HG03103 (cell line): ENCODE measurements around the gene MPIG6B.
"Not testable (repeated sequence)": the region's sequence is repeated elsewhere in the genome, so short reads cannot be mapped to it uniquely, and the experiment has no call there.

Experiments used
- ATAC-seq: cut with Tn5 transposase; IDR thresholded peaks from one replicate; pipeline ENCODE4 v1.9.1; 2021; ENCODE audit warnings: low read depth; ENCODE audit not compliant: unreplicated experiment

The MPIG6B gene

DNA sequence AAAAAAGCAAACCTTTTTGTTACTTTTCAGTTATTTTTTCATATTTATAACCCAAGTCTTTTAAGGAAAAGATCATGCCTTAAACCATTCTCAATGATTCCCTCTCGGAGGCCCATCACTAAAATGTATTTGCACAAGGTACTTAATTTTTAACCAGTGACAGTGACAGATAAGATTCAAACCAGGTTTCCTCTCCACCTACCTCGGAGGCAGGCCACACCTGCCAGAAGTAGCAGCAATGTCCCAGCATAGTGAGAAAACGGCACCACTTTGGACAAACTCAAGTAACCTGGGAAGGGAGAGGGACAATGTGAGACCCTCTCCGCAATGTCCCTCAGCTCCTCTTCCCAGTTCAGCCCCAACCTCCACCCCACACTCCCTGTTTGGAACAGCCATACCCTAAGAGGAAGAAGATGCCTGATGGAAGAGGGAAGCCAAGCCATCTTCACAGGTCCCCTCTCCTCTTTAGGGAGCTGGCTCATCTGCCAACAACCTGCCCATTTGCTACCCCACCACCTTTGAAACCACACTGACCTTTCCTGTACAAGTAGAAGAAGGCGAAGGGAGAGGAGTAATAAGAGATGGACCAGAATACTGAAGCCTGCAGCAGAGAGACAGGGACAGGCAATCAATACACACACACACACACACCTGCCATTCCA lies 22.3 kb upstream of the MPIG6B start:
- ATAC-seq, result no peak

DNA sequence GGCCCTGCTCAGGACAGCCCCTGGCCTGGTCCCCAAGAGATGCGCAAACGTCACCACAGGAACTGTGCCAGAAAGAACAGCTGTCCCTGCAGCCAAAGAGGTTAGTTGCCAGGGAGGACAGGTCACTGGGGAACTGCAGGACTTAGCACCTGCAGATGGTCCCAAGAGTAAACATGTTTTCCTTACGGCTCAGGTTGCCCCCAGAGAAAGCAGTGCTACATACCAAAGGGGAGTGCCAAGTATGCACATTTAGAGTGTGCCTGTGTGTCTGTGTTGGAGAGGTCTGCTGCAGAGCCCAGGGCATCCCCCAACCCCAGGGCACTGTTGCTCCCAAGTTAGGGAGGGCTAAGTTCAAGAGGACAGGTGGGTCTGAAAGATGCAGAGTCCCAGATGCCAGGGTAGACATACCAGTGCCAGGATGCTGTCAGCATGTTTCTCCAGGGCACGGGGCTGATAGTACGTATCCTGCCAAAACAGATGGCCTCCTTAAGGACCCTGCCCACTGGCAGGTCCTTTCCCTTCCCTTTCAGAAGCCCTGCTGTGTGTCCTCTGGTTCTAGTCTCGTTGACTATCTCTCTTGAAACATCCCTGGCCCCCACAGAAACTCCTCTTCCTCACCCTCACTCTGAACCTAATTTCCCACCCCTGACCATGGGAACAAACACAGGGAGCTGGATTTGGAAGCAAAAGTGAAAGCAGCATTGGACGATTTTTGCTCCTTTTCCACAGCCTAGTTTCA lies 21.3 kb upstream of the MPIG6B start:
- ATAC-seq, result no peak

DNA sequence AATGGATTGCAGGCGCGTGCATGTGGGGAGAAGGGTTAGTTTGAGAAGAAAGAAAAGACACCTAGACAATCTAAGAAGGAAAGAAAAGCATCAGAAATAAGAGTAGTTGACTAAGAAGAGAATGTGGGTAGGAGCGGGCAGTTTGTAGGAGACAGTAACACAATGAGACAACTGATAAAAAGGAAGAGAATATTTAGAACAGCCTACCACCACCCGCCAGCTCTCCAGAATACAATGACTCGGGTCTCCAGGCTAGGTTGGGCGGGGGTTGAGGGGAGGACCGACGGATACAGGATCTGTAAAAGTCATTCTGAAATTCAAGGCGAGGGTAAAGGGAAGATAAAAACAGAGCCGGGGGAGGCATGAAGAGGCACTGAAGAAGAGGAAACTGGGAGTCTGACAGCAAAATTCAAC lies 20.8 kb upstream of the MPIG6B start:
- no peak for ATAC-seq

DNA sequence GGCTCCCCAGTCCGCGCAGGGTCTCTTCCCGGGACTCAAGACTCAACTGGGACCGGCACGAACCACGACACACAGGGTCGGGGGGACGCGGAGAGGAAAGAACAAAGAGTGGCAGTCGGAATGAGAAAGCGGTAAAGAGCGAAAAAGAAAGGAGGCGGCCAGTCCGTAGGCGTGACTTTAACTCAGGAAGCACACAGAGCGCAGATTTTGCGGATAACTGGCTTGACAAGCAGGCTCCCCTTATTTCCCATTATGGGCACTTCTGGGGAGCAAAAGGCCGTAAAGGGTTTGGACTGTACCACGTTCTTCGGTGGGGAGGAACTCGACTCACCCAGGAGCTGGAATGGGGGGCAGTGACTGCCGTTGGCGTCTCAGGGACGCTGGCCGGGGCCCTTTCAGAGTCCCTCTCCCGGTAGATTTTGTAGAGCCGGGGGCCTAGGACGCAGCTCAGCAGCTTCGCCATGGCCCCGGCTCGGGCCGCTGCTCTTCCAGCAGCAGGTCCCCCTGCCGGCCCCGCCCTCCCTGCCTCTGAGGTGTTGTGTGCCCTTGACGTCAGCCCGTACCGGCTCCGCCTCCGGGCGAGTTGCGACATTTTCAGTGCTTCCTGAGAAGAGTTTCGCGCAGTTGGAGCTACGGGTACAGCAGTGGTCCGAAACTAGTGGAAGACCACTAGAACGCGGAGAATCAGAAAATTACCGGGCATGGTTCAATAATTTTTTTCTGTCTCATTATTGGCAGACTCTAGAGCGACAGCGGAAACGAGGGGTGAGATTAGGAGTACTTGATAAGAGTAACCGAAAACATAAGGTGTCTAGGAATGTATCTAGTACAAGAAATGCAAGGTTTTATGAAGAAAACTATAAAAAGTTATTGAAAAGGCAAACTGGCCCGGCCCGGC lies 20.1 kb upstream of the MPIG6B start, which contains the start of gene ABHD16A:
Gene ABHD16A, minus strand, starts transcription at position 506 of the 898 bp plus-strand sequence. Its CDS starts 43 bp downstream, at position 463.
- peak; percentile 85 for ATAC-seq

DNA sequence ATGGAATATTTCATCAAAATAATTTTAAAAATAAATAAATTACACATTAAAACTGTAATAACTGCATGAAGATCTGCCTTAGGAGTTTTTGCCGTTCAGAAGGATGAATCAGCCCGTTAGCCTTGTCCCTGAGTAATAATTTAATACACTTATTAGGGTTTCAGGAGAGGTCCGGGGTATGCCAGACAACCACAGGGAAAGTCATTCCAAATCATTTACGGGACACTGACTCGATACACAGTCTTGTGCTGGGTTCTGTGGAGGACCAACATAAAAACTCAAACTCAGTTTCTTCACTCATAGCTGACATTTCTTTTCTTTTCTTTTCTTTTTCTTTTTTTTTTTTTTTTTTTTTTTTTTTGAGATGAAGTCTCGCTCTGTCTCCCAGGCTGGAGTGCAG lies 17.2 kb upstream of the MPIG6B start:
- no peak for ATAC-seq

DNA sequence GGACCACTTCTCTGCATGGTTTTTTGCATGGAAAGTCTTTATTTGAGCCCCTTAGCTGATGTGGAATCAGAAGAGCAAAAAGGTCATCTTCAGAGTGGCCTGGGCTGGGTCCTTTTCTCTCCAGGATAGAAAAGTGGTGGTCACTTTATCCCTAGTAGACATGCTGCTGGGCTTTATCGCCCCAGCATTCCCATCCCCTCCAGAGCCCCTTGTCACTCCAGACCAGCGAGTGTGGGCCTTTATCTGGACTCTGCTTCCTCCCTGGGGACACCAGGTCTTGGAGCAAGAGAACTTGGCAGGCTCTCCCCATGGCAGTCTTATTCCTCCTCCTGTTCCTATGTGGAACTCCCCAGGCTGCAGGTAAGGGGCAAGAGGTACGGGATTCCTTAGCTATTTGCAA lies 16.6 kb upstream of the MPIG6B start, which contains the start of gene LY6G6F:
Gene LY6G6F, plus strand, starts transcription at position 268 of the 400 bp plus-strand sequence. Its CDS starts 41 bp downstream, at position 309.
- ATAC-seq, result no peak

DNA sequence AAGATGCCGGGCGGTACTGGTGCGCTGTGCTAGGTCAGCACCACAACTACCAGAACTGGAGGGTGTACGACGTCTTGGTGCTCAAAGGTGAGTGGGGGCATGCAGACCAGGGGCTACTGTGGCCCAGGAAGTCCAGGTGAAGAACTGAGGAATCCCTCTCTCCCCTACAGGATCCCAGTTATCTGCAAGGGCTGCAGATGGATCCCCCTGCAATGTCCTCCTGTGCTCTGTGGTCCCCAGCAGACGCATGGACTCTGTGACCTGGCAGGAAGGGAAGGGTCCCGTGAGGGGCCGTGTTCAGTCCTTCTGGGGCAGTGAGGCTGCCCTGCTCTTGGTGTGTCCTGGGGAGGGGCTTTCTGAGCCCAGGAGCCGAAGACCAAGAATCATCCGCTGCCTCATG lies 15.5 kb upstream of the MPIG6B start:
- no peak for ATAC-seq

DNA sequence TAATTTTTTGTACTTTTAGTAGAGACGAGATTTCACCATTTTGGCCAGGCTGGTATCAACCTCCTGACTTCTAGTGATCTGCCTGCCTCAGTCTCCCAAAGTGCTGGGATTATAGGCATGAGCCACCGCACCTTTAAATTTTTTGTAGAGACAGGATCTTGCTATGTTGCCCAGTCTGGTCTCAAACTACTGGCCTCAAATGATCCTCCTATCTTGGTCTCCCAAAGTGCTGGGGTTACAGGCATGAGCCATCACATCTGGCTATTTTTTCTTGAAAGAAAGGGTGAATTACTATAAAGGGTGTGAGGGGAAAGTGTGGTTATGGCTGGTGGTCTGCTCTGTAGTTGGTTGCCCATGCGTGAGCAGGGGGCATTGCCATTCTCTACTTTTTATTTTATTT lies 14.9 kb upstream of the MPIG6B start:
- no peak for ATAC-seq

DNA sequence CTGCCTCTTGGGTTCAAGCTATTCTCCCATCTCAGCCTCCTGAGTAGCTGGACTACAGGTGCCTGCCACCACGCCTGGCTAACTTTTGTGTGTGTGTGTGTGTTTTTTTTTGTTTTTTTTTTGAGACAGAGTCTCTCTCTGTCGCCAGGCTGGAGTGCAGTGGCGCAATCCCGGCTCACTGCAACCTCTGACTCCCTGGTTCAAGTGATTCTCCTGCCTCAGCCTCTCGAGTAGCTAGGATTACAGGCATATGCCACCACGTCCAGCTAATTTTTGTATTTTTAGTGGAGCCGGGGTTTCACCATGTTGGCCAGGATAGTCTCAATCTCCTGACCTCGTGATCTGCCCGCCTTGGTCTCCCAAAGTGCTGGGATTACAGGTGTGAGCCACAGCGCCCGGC lies 14.0 kb upstream of the MPIG6B start:
- ATAC-seq, result not testable (repeated sequence)

DNA sequence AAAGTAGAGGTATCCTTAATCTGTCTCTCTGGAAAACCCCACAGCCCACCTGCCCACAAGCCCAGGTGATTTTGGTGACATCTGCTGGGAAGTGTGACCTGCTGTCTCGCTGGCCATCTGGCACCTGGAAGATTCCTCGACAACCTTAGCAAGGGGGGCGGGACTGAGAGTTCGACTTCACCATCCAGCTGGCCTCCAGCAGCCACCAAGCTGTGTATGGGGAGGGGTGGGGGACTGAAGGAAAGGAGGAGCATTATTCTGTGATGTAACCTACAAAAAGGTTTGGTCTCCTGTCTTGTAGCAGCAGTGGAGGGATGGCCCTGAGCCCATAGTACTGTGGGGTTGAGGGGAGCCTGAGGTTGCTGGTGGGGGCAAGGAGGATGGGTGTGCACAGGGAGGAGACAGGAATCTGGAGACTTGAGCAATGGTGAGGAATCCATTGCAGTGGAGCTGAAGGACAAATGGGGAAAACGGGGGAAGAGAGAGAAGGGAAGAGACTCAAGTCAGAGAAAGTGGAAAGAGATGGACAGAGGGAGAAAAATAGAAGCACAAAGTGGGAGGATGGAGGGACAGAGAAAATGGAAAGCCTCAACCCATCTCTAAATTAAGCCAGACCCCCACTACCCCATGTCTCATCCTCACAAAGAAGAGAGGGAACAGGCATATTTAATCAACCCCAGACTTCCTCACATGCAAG lies 12.5 kb upstream of the MPIG6B start:
- ATAC-seq, result no peak

DNA sequence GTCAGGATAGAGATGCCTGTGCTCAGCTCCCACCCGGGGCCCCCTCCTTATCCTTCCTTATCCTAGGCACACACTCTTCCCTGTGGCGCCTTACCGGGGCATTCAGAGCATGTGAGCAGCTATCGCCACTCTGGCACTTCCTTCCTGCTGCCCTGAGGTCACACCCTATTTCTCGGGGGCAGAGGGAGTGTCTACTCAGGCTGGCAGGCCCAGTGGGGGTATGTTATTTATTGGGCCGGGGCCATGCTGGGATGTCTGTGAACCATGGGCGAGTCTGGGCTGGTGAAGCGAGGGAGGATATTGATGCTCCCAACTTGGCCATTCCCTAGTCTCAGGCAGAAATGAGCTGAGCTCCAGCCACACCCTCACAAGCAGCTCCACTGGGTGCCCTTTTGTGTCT lies 11.9 kb upstream of the MPIG6B start:
- no peak for ATAC-seq

DNA sequence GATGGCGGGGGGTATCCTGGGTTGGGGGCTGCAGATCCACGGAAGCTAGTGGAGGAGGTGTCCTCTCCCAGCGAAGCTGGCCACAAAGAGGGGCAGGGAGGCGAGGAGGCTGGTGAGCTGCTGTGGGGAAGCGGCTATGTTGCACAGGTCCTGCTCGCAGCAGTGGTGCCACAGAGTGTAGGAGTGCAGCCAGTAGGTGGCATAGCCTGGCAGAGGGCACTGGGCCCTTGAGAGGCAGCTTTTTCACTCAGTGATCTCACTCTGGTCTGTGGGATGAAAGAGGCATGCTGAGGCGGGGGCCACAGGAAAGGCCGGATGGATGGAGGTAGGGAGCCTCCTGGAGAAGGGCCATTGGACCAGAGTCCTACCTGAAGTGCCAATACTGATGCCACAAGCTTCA lies 10.9 kb upstream of the MPIG6B start:
- ATAC-seq, result no peak

DNA sequence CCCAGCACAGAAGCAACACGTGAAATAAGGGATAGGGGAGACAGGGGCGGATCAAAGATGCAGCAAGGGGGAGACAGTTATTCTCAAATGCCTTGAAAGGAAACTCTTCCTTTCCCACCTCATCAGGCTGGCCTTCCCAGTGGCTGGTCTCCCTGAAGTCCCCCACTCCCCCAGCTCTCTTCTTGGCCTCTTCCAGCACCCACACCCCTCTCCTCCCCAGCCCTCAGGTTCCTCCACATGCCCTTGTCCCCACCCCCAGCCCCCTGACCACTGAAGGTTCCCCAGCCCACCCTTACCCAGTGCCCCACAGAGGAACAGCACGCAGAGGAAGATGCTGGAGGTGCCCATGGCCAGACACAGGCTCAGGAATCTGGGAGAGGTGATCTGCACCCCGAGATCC lies 9.7 kb upstream of the MPIG6B start:
- no peak for ATAC-seq

DNA sequence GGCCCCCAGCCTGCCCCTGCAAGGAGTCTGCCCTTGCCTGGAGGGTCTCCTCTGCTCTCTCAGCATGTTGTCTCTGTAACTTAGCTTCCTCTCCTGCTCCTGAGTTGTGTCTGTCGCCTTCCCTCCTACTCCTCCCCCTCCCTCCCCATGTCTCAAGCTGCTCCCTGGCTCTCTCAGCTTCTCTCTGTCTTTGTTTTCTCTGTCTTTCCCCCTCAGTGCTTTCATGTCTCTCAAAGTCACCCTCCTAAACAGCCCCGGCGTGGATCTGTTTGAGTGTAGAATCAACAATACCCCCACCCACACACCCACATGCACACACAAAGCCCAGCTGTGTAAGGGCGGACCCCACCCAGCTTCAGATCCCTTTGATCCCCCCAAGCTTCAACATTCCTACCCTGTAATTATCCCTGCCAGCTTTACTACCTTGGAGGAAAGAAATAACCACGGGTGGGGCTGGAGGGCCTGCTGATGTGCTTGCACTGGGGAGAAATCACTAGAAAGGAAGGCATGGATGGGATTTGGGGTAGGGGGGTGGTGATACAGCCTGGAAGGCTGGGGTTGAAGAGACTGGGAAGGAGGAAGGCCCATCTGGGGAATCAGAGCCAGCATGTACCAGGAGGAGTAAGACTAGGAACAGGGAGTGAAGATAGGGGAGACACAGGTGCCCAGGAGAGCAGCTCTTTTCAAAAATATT lies 9.0 kb upstream of the MPIG6B start:
- no peak for ATAC-seq

DNA sequence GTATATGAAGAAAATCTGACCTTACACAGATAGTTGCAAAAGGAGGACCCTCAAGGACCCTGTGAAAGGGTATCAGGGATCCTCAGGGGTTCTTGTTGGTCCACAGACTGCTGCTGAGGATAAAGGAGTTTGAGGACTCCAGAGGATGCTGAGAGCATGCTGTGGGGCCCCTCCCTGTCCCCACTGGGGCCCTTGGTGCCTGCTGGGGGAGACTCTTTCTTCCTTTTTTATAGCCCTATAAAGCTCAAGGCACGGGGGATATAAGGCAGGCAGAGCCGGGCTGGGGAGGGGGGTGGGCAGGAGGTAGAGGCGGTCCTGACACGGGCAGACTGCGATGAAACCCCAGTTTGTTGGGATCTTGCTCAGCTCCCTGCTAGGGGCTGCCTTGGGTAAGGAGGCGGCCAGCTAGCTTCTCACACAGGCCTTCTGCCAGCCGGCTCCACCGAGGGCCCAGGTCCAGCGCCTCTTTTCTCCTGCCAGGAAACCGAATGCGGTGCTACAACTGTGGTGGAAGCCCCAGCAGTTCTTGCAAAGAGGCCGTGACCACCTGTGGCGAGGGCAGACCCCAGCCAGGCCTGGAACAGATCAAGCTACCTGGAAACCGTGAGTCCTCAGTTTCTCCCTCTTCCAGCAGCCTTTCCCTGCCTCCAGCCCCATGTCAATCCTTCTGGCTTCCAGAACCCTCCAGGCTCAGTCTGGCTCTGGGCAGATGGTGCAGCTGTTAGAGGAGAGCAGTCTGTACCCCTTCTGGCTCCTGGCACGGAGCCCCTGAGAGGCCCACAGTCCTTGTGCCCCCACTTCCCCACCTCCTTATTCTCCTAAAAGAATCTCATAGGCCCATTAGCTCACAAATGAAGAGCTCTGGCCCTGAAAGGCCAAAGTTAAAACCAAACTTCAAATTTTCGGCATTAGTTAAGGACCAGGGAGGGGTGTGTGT lies 7.9 kb upstream of the MPIG6B start, which contains the start of gene LY6G6D:
Gene LY6G6D, plus strand, starts transcription at position 327 of the 937 bp plus-strand sequence. Its CDS starts 8 bp downstream, at position 335.
- no peak for ATAC-seq

DNA sequence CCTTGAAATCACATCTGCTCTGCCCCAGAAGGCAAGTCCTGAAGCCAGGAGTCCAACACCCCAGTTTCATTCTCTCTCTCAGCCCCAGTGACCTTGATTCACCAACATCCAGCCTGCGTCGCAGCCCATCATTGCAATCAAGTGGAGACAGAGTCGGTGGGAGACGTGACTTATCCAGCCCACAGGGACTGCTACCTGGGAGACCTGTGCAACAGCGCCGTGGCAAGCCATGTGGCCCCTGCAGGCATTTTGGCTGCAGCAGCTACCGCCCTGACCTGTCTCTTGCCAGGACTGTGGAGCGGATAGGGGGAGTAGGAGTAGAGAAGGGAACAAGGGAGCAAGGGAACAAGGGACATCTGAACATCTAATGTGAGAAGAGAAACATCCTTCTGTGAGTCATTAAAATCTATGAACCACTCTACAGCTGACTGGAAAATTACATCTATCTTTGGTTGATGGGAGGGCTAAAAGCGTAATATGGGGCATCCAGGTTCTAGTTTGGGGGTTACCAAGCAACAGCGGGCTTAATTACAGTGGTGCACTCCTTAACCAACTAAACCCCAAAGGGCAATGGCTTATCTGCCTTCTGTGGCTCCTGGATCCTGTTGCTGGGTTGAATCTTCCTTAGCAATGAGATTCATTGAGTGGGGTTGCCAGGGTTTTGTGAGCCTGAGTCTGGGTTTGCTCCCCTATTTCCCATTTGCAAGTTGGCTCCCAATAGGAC lies 5.5 kb upstream of the MPIG6B start:
- no peak for ATAC-seq

DNA sequence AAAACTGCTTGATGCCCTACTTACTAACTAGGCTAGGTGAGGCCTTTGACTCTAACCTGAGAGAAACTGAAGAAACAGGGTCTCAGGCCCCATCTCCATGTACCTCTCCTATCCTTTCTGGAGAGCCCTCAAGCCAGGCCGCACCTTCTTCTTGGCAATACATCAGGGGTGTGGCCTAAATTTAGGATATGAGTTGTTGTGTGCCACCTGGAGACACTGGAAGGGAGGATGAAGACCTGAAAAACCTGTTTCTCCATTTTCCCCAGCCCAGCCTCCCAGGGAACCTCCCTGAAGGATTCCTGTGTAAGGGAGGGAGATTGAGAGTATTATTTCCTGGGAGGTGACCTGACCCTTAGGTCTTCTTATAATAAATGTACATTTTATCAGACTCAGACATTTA lies 4.9 kb upstream of the MPIG6B start:
- no peak for ATAC-seq

DNA sequence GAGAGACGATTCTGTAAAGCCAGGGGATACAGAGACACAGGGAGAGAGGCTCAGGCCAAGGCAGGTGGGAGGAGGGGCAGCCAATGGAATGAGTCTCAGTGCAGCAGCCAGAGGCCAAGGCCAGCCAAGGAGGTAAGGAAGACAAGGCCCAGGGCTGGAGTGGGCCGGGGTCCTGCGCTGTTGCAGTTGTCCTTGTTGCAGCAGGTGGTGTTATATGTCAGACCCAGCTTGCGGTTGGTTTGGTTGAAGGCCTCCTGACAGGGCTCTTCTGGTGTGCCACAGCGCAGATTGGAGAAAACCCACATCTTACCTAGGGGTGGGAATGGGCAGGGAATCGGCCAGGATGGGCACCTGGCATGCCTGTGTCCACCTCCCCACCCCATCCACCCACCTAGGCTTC lies 4.2 kb upstream of the MPIG6B start:
- no peak for ATAC-seq
